HEK293 (cell line): ENCODE results near the gene TTYH2.

Experiments used
- EGR2 ChIP-seq: fragments of 450-650 bp; formaldehyde crosslinking; IDR thresholded peaks from 2 replicates; pipeline ENCODE4 v1.5.1; 2016; ENCODE audit warnings: low read depth, missing biosample characterization, missing genetic modification characterization
- FEZF1 ChIP-seq: fragments of 450-650 bp; formaldehyde crosslinking; IDR thresholded peaks from 2 replicates; pipeline ENCODE4 v1.5.1; 2016; ENCODE audit warnings: missing biosample characterization, missing genetic modification characterization
- INSM2 ChIP-seq: fragments of 450-650 bp; formaldehyde crosslinking; IDR thresholded peaks from 2 replicates; pipeline ENCODE4 v1.5.1; 2016; ENCODE audit warnings: missing biosample characterization, missing genetic modification characterization
- SCRT2 ChIP-seq: fragments of 450-650 bp; formaldehyde crosslinking; IDR thresholded peaks from 2 replicates; pipeline ENCODE4 v1.5.1; 2016; ENCODE audit warnings: missing biosample characterization, missing genetic modification characterization
- SP2 ChIP-seq: fragments of 450-650 bp; formaldehyde crosslinking; IDR thresholded peaks from 2 replicates; pipeline ENCODE4 v1.5.1; 2016; ENCODE audit warnings: missing biosample characterization, missing genetic modification characterization
- YY1 ChIP-seq: fragments of 450-650 bp; formaldehyde crosslinking; IDR thresholded peaks from 2 replicates; pipeline ENCODE4 v1.5.1; 2018; ENCODE audit warnings: missing biosample characterization, missing genetic modification characterization
- ZBTB6 ChIP-seq: fragments of 450-650 bp; formaldehyde crosslinking; IDR thresholded peaks from 2 replicates; pipeline ENCODE4 v1.5.1; 2017; ENCODE audit warnings: missing biosample characterization, missing genetic modification characterization
- ZNF121 ChIP-seq: fragments of 450-650 bp; formaldehyde crosslinking; IDR thresholded peaks from 2 replicates; pipeline ENCODE4 v1.5.1; 2016; ENCODE audit warnings: missing biosample characterization, missing genetic modification characterization
- ZNF146 ChIP-seq: fragments of 450-650 bp; formaldehyde crosslinking; IDR thresholded peaks from 2 replicates; pipeline ENCODE4 v1.5.1; 2016; ENCODE audit warnings: missing biosample characterization, missing genetic modification characterization
- ZNF155 ChIP-seq: fragments of 450-650 bp; formaldehyde crosslinking; IDR thresholded peaks from 2 replicates; pipeline ENCODE4 v1.5.1; 2016; ENCODE audit warnings: missing biosample characterization, missing genetic modification characterization
- ZNF157 ChIP-seq: fragments of 450-650 bp; formaldehyde crosslinking; IDR thresholded peaks from 2 replicates; pipeline ENCODE4 v1.5.1; 2016; ENCODE audit warnings: missing biosample characterization, missing genetic modification characterization
- ZNF18 ChIP-seq: fragments of 450-650 bp; formaldehyde crosslinking; IDR thresholded peaks from 2 replicates; pipeline ENCODE4 v1.5.1; 2016; ENCODE audit warnings: missing biosample characterization, missing genetic modification characterization
- ZNF184 ChIP-seq: fragments of 450-650 bp; IDR thresholded peaks from 2 replicates; pipeline ENCODE4 v1.5.1; 2018; ENCODE audit warnings: missing biosample characterization, mild to moderate bottlenecking, missing genetic modification characterization
- ZNF292 ChIP-seq: fragments of 450-650 bp; formaldehyde crosslinking; IDR thresholded peaks from 2 replicates; pipeline ENCODE4 v1.5.1; 2016; ENCODE audit warnings: low read depth, missing biosample characterization, missing genetic modification characterization, borderline replicate concordance
- ZNF473 ChIP-seq: fragments of 450-650 bp; formaldehyde crosslinking; IDR thresholded peaks from 2 replicates; pipeline ENCODE4 v1.5.1; 2017; ENCODE audit warnings: missing biosample characterization, missing genetic modification characterization
- ZNF510 ChIP-seq: fragments of 450-650 bp; formaldehyde crosslinking; IDR thresholded peaks from 2 replicates; pipeline ENCODE4 v1.5.1; 2018; ENCODE audit warnings: mild to moderate bottlenecking, missing genetic modification characterization, missing biosample characterization; ENCODE audit not compliant: insufficient replicate concordance
- ZNF544 ChIP-seq: fragments of 450-650 bp; formaldehyde crosslinking; IDR thresholded peaks from 2 replicates; pipeline ENCODE4 v1.5.0; 2017; ENCODE audit warnings: missing biosample characterization, missing genetic modification characterization
- ZNF629 ChIP-seq: fragments of 450-650 bp; formaldehyde crosslinking; IDR thresholded peaks from 2 replicates; pipeline ENCODE4 v1.5.1; 2017; ENCODE audit warnings: missing biosample characterization, missing genetic modification characterization
- ZNF660 ChIP-seq: fragments of 450-650 bp; IDR thresholded peaks from 2 replicates; pipeline ENCODE4 v1.5.1; 2018; ENCODE audit warnings: missing biosample characterization, mild to moderate bottlenecking, missing genetic modification characterization
- ZNF791 ChIP-seq: fragments of 450-650 bp; formaldehyde crosslinking; IDR thresholded peaks from 2 replicates; pipeline ENCODE4 v1.5.1; 2016; ENCODE audit warnings: missing biosample characterization, missing genetic modification characterization
- ZNF792 ChIP-seq: fragments of 450-650 bp; formaldehyde crosslinking; IDR thresholded peaks from 2 replicates; pipeline ENCODE4 v1.5.1; 2016; ENCODE audit warnings: missing biosample characterization, missing genetic modification characterization
- TF ChIP-seq, protein P1 (sequence below): fragments of 450-650 bp; formaldehyde crosslinking; IDR thresholded peaks from 2 replicates; pipeline ENCODE4 v1.5.1; 2016; ENCODE audit warnings: missing biosample characterization, missing genetic modification characterization
- TF ChIP-seq, protein P2 (sequence below): fragments of 450-650 bp; formaldehyde crosslinking; IDR thresholded peaks from 2 replicates; pipeline ENCODE4 v1.5.1; 2016; ENCODE audit warnings: missing biosample characterization, missing genetic modification characterization
- TF ChIP-seq, protein P3 (sequence below): fragments of 450-650 bp; formaldehyde crosslinking; conservative IDR thresholded peaks from 2 replicates; pipeline ENCODE4 v1.5.1; 2016; ENCODE audit warnings: low read depth, missing biosample characterization, missing genetic modification characterization
- TF ChIP-seq, protein P4 (sequence below): fragments of 450-650 bp; formaldehyde crosslinking; IDR thresholded peaks from 2 replicates; pipeline ENCODE4 v1.5.1; 2016; ENCODE audit warnings: missing biosample characterization, missing genetic modification characterization

Gene TTYH2

GRCh38 chr17:74212913-74213791 lies at the start of gene TTYH2 (continued):
- TF ChIP-seq ZBTB6 (tag by site-specific recombination) (no peak), ZNF629 (peak; percentile 40), INSM2 (tag by site-specific recombination) (no peak), SP2 (tag by site-specific recombination) (peak; percentile 76), ZNF146 (tag by site-specific recombination) (no peak), YY1 (tag by site-specific recombination) (no peak), ZNF292 (tag by site-specific recombination) (no peak), ZNF155 (no peak), ZNF544 (tag by site-specific recombination) (no peak), ZNF660 (tag by site-specific recombination) (no peak), ZNF473 (tag by site-specific recombination) (no peak), ZNF121 (no peak), ZNF792 (no peak), ZNF18 (no peak), ZNF791 (tag by site-specific recombination) (no peak), ZNF184 (tag by site-specific recombination) (no peak), SCRT2 (tag by site-specific recombination) (no peak), EGR2 (no peak), FEZF1 (tag by site-specific recombination) (no peak), ZNF157 (tag by site-specific recombination) (no peak), ZNF510 (tag by site-specific recombination) (no peak)
- TF ChIP-seq, protein P1, sequence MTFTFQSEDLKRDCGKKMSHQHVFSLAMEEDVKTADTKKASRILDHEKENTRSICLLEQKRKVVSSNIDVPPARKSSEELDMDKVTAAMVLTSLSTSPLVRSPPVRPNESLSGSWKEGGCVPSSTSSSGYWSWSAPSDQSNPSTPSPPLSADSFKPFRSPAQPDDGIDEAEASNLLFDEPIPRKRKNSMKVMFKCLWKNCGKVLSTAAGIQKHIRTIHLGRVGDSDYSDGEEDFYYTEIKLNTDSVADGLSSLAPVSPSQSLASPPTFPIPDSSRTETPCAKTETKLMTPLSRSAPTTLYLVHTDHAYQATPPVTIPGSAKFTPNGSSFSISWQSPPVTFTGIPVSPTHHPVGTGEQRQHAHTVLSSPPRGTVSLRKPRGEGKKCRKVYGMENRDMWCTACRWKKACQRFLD (tag by site-specific recombination), result no peak
- TF ChIP-seq, protein P2, sequence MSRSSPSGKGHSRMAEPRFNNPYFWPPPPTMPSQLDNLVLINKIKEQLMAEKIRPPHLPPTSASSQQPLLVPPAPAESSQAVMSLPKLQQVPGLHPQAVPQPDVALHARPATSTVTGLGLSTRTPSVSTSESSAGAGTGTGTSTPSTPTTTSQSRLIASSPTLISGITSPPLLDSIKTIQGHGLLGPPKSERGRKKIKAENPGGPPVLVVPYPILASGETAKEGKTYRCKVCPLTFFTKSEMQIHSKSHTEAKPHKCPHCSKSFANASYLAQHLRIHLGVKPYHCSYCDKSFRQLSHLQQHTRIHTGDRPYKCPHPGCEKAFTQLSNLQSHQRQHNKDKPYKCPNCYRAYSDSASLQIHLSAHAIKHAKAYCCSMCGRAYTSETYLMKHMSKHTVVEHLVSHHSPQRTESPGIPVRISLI (tag by site-specific recombination), result 0 out of 2 replicates have a peak, but pooled peaks have one; percentile 22
- TF ChIP-seq, protein P3, sequence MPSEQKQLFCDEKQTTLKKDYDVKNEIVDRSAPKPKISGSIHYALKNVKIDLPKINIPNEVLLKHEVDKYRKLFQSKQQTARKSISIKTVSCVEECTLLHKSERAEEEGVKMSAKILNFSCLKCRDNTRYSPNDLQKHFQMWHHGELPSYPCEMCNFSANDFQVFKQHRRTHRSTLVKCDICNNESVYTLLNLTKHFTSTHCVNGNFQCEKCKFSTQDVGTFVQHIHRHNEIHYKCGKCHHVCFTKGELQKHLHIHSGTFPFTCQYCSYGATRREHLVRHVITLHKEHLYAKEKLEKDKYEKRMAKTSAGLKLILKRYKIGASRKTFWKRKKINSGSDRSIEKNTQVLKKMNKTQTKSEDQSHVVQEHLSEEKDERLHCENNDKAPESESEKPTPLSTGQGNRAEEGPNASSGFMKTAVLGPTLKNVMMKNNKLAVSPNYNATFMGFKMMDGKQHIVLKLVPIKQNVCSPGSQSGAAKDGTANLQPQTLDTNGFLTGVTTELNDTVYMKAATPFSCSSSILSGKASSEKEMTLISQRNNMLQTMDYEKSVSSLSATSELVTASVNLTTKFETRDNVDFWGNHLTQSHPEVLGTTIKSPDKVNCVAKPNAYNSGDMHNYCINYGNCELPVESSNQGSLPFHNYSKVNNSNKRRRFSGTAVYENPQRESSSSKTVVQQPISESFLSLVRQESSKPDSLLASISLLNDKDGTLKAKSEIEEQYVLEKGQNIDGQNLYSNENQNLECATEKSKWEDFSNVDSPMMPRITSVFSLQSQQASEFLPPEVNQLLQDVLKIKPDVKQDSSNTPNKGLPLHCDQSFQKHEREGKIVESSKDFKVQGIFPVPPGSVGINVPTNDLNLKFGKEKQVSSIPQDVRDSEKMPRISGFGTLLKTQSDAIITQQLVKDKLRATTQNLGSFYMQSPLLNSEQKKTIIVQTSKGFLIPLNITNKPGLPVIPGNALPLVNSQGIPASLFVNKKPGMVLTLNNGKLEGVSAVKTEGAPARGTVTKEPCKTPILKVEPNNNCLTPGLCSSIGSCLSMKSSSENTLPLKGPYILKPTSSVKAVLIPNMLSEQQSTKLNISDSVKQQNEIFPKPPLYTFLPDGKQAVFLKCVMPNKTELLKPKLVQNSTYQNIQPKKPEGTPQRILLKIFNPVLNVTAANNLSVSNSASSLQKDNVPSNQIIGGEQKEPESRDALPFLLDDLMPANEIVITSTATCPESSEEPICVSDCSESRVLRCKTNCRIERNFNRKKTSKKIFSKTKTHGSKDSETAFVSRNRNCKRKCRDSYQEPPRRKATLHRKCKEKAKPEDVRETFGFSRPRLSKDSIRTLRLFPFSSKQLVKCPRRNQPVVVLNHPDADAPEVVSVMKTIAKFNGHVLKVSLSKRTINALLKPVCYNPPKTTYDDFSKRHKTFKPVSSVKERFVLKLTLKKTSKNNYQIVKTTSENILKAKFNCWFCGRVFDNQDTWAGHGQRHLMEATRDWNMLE (tag by site-specific recombination), result no peak
- TF ChIP-seq, protein P4, sequence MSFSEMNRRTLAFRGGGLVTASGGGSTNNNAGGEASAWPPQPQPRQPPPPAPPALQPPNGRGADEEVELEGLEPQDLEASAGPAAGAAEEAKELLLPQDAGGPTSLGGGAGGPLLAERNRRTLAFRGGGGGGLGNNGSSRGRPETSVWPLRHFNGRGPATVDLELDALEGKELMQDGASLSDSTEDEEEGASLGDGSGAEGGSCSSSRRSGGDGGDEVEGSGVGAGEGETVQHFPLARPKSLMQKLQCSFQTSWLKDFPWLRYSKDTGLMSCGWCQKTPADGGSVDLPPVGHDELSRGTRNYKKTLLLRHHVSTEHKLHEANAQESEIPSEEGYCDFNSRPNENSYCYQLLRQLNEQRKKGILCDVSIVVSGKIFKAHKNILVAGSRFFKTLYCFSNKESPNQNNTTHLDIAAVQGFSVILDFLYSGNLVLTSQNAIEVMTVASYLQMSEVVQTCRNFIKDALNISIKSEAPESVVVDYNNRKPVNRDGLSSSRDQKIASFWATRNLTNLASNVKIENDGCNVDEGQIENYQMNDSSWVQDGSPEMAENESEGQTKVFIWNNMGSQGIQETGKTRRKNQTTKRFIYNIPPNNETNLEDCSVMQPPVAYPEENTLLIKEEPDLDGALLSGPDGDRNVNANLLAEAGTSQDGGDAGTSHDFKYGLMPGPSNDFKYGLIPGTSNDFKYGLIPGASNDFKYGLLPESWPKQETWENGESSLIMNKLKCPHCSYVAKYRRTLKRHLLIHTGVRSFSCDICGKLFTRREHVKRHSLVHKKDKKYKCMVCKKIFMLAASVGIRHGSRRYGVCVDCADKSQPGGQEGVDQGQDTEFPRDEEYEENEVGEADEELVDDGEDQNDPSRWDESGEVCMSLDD, result no peak
